NT2/D1 (cell line): Measurements from ENCODE around the gene FAM210B.
"Not testable (repeated sequence)": the region's sequence is repeated elsewhere in the genome, so short reads cannot be mapped to it uniquely, and the experiment has no call there.

Experiments
- SUZ12 ChIP-seq: IDR thresholded peaks from 2 replicates; pipeline ENCODE4 v1.6.1; 2011; ENCODE audit not compliant: insufficient read length, insufficient read depth; ENCODE audit errors: extremely low read depth
- YY1 ChIP-seq: IDR thresholded peaks from 2 replicates; pipeline ENCODE4 v1.6.1; 2011; ENCODE audit not compliant: insufficient read length, insufficient read depth

DNA sequence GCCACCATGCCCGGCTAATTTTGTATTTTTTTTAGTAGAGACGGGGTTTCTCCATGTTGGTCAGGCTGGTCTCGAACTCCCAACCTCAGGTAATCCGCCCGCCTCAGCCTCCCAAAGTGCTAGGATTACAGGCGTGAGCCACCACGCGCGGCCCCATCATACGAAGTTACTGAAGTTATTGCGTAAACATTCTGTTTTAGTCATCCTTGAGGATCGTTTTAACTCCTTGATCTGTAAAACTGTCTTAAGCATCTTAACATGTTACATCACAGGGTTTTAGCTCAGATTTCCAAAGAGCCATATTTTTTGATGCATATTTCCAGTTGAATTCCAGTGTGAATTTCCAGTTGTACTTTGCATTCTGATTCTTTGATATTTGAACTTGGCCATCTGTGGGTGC lies 46.6 kb downstream of the FAM210B start:
- TF ChIP-seq SUZ12, YY1: not testable (repeated sequence)
